Right ventricle myocardium inferior (tissue), 1 donor: Measurements from ENCODE around the gene ZNF330. TPM values are rescaled to one million over a fixed set of nuclear protein-coding genes. Genes with fewer than 3 reads are reported as not detected.
A peak's percentile ranks its signal among the peaks of the same experiment; 100 is the strongest.
"Not testable (repeated sequence)": the region's sequence is repeated elsewhere in the genome, so short reads cannot be mapped to it uniquely, and the experiment has no call there.

Source experiments
- ATAC-seq: fragments of 200-7000 bp; cut with Tn5 transposase; one replicate; pipeline ENCODE4 v1.9.1; 2020; ENCODE audit warnings: mild to moderate bottlenecking, moderate library complexity
- DNase-seq: peaks from one replicate; pipeline ENCODE4 v3.0.0; 2021; ENCODE audit errors: missing footprints
- intact Hi-C: fragments of 100-400 bp; cut with DNase I; formaldehyde crosslinking; loops from one replicate; pipeline ENCODE4 v1.11.0; 2022
- long read RNA-seq: library from polyadenylated mRNA; unstranded; transcript quantifications from one replicate; pipeline ENCODE4 v2.0.0, GENCODE V29; 2021
- total RNA-seq: library from RNA; stranded (reverse); fragmentation: NEBNext Ultra II Directional; extraction: Animal tissue kit (Norgen Biotek cat#: 25700); gene quantifications from one replicate; pipeline ENCODE4 v1.2.1, GENCODE V29; 2021
- donor health status: DM: no; HTN: yes; CAD: no; lungs with severe emphysema.

Gene ZNF330
- total RNA-seq: 156 TPM
- long read RNA-seq, transcript ZNF330-207 (2 exons, 733 nt): major isoform, 5 of 16 reads
- long read RNA-seq, partial matches to known transcripts: 4 of 16 reads
- long read RNA-seq, other reads (novel, unspliced or antisense): 6 of 16 reads

DNA sequence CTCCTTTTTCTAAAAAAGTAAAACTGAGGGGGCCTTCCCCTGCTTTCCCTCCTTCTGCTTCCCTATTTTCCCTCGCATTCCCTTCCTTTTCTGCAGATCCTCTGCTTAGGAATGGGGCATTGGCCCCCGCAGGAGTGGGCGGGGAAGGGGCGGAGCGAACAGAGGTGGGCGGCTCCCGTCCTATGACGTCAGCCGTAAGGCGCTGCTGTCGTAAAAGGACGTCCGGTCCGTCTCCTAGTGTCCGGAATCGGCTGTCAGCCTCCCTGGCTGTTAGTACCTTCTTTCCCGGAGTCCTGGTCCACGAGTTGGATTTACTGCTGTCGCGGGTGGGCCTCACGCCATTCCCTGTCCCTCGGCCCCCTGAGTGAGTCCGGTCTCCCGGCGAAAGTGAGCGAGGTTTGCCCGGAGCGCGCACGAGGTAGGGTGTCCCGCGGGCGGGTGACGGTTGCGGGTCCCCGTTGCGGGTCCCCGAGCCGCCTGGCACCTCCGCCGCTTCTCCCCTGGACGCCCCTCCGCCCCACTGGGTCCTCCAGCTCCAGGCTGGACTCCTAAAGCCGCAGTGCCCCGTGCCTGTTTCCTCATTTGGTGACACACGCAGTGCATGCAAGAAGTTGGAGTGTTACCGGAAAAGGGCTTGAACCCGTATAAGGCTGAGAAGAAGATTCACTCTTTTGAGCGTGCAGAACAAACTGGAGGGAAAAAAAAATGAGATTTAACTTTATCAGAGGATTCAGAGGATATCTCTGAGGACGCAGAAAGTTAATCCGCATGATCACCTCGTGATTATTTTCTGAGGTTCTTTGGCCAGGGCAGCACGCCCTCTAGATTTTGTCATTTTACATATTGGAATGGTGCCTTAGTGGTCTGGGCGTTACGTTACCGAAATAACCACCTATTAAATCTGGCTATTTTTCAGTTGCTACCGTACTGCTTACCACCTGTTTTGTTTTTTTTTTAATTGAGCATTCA is at the start of gene ZNF330:
ZNF330 (plus strand) TSS at position 205 of the 969 bp plus-strand sequence. CDS start 1,477 bp downstream, outside the sequence.
- DNase-seq (peak; percentile 95), ATAC-seq (peak; percentile 97)
- intact Hi-C loops: loop anchor here (5.0 kb wide), 2 partner anchors 64 to 354 kb away; no protein-coding TSS in a partner anchor

DNA sequence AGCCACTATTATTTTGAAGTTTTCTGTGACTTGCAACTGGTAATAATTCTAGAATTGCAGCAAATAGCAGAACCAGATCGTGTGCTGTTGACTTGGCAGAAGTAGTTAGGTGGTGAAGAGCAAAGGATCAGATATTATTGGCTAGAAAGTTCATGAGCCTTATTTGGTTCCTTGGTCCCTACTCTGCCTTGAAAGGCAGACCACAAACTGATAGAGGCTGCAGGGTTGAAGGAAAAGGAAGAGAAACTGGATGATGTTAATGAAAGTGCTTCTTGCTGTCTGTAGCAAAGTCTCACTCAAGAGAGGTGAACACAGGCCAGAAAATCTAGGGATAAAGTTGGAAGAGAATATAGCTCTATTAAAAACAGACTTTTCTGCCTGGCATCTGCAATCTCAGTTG is 46.2 kb upstream of the ZNF330 start:
- DNase-seq (no peak), ATAC-seq (no peak)
- intact Hi-C loops: no loop called here

DNA sequence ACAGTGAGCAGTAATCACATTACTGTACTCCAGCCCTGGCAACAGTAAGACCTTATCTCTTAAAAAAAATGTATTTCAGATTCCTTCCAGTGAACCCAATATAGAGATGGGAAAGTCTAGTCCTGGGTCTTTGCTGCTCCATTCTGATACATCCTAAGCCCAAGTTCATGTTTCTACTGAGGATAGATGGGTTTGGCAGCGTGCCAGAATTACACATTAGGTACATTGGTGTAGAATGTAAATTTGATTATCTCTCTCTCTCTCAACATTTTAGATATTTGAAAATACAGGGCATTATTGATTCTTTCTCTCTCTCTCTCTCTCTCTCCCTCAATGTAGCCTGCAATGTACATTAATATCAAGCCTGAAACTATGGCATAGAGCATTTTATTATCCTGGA is 43.5 kb upstream of the ZNF330 start:
- ATAC-seq (no peak), DNase-seq (no peak)
- intact Hi-C loops: no loop called here

DNA sequence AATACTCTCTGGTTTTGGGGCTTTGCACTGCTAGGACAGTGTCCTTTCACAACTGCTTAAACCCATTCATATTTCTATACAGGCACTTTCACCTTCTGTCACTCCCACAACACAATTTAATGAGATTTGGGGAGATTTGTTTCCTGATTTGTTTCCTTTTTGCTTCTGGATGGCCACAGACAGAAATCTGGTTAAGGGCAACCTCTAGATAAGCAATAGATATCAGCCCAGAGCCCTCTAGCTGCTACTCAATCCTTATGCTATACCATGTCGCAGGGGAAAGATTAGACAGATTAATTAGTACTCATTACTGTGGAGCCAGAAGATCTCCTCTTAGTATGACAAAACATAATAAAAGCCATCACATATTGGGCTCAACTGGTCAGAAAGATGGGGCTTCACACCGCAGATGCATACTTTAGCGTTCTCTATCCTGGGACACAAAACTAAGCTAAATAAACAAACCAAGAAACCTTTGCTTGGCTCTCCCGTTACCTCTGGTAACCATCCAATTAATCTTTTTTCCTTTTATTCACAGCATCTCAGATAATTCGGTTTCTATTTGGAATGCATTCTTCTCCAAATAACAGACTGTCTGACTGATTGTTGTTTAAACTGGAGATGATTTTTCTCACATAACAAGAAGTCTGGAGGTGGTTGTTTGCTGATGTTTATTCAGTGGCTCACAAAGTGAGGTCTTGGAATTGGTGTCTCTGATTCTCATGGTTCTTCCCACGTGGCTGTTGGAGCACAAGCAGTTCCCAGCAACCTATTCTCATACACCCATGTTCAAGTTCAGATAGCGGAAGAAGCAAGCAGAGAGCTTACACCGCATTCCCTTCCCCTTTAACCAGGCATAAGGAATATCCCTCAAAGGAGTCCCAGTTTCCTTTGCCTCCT is 41.0 kb upstream of the ZNF330 start:
- no peak for ATAC-seq
- intact Hi-C loops: no loop called here

DNA sequence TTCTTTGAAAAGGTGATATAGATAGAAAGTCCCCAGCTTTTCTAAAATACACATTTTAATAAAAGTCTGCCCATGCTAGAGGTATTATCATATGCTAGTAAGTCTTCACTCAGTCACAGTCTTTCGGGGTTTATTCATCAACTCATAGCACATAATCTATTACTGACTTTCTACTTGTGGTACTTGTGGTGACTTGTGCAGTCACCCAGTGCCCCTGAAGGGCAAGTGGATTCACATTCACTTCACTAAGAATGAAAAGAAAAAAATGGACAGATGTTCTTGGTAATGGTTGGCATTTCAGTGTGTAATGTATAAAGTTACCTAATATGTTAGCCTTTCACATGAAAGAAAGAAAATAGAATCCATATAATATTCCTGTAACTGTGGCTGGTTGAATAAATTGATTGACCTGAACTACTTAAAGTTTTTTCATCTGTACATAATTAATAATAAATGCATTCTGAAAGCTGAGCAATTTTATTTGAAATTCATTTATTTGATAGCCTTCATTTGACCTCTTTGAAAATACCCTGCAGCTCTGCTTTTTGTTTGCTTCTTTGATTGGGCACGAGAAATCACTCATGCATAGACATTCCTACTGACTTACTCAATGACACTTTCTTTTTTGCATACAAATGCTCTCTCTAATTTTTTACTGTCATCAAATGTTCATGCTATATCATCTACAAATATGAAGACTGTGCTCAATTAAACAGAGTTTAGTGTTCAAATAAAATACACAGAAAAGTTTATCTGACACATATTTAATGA is 39.5 kb upstream of the ZNF330 start:
- ATAC-seq: no peak
- no peak for DNase-seq
- intact Hi-C loops: no loop called here

More for the DNA sequence above, 41.0 kb upstream of the ZNF330 start:
- DNase-seq: no peak

DNA sequence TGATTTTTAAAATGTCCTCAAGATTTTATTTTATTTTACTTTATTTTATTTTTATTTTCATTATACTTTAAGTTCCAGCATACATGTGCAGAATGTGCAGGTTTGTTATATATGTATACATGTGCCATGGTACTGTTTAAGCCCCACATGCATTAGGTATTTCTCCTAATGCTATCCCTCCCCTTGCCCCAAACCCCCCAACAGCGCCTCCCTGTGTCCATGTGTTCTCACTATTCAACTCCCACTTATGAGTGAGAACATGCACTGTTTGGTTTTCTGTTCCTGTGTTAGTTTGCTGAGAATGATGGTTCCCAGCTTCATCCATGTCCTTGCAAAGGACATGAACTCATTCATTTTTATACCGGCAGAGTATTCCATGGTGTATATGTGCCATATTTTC is 37.2 kb upstream of the ZNF330 start:
- intact Hi-C loops, DNase-seq, ATAC-seq: not testable (repeated sequence)

DNA sequence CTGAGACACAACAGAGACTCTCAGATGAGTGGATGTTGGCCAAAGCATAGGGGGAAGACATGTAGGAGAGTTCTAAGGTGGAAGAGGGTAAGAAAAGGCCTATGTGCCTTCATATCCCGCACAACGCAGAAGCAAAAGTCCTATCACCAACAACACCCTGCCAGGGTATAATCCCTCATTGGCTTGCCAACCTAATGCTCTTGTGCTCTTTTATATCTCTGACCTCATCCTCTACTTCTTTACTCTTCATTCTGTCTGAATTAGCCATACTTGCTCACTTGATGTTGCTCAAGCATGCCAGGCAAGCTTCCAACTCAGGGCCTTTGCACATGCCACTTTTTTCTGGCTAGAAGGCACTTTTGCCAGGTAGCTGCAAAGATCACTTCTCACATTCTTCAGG is 28.1 kb upstream of the ZNF330 start:
- intact Hi-C loops: no loop called here
- no peak for ATAC-seq
- no peak for DNase-seq

DNA sequence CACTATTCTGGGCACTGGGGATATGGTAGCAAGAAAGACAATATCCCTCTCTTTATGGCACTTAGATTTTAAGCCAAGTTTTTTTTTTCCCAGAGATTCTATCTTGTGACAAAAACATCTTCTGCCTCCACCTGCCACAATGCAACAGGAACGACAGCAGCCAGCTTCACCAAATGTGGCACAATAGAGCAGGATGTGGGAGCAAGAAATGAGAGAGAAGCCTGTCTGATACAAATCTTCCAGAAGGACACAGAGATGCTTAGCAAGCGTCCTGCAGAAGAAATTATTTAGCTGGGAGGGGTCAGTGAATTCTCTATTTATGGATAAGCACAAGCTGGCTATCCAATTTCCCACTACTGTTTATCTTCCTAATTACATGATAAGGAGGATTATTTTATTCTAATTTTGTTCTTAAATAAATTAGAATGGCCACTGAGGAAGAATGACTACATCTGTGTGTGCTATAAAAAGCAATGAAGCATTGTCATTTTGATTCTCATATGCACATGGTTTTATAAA is 27.1 kb upstream of the ZNF330 start:
- ATAC-seq (no peak), DNase-seq (no peak)
- intact Hi-C loops: no loop called here

DNA sequence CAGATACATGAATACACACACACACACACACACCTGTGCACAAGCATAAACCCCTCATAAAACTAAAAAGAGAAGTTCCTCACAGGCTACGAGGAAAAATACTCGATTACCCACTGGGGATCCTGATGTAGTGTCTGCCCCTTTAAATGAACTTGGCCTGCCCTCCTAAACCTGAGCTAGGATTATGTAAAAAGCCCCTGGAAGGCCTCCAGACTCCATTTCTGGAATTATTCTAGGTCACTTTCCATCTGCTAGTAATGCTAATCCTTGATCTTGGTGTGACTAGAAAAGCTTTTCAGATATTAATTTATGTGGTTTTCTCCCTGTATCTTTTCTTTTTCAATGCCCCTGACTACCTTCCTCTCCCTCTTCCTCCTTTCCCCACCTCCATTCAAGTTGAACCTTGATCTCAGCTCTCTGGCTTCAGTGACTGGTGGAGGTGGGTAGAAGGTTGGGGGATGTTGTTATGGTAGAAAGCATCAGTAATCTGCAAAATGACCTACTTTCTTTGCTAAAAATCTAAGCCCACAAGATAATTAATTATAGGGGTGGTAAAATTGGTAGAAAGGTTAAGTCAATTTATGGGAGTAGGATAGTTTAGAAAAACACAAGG is 25.5 kb upstream of the ZNF330 start:
- peak; percentile 26 for ATAC-seq
- no peak for DNase-seq
- intact Hi-C loops: no loop called here

DNA sequence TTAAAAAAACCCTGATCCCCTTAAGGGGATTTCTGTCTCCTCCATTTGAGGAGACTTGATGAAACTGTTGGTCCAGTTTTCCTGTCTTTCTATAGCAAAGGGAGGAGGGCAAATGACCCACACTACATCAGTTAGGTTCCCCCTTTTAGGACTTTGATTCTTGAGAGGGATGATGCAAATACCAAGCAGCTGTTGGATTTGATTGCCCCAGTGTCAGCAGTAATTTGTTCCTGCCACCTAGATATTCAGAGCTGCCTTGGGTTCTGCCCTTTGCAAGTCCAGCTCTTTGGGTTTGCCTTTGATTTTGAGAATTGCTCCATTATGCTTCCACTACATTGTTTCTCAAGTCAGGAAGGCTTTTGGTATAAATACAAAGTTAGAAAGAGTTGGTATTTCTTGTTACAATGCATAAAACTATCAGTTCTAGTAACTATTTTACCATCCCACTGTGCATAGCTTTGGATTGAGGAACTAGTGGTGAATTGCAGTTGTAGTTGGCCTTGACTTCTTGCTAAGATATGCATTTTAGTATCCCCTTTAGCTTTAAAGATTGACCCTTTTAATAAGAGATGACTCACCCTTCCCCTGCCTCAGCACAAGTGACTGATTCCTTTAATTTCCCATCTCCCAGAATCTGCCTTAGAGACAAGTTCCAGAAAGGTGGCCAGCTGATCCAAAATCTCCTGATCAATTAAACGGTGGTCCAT is 24.3 kb upstream of the ZNF330 start:
- ATAC-seq (peak; percentile 39), DNase-seq (no peak)
- intact Hi-C loops: no loop called here

DNA sequence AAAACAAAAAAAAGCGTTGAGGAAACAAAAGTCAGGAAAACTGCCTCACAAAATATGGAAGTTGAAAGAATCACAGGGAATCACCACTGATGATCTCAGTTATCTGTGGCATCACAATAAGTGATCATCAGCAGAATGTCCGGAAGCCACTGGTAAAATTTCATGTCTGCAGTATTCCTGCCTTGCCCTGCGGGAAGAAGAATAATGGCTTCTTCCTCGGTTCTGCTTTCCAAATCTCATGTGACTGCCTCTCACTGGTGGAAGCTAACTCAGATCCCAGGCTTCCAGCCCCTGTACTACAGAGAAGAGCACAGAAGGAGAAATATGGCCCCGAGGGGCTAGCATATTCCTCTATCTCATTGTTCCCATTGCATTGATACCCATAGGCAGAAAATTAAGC is 12.7 kb upstream of the ZNF330 start:
- intact Hi-C loops: no loop called here
- peak; percentile 37 for ATAC-seq
- DNase-seq: no peak

DNA sequence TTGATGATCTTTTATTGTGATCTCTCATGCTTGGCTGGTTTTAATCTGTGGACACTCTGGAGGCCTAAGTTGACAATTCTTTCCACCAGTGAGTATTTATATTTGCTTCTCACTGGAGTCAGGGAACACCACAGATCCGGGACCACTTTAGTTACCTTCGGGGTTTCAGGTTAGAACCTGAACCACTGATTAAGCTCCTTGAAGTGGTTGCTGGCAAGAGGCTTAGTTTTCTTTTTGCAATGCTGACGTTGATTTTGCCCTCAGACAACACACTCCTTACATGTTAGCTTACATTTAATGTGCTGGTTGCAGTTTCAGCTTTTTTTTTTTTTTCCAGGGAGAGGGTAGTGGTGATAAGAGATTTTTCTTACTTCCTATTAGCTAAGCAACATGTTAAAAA is 10.5 kb upstream of the ZNF330 start:
- ATAC-seq (no peak), DNase-seq (no peak)
- intact Hi-C loops: no loop called here

DNA sequence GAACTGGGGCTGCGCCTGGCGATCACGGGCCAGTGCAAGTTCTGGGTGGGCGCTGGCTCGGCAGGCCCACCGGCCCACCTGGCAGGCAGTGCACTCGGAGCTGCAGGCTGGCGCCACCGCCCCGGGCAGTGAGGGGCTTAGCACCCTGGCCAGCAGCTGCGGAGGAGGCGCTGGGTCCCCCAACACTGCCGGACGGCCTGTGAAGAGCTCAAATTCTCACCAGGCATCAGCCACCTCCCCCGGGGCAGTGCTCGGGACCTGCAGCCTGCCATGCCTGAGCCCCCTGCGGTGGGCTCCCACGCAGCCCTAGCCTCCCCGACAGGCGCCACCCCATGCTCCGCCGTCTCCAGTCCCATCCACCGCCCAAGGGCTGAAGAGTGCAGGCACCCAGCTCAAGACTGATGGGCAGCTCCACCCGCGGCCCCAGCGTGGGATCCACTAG is 7.1 kb upstream of the ZNF330 start:
- DNase-seq (no peak), ATAC-seq (no peak)
- intact Hi-C loops: no loop called here

DNA sequence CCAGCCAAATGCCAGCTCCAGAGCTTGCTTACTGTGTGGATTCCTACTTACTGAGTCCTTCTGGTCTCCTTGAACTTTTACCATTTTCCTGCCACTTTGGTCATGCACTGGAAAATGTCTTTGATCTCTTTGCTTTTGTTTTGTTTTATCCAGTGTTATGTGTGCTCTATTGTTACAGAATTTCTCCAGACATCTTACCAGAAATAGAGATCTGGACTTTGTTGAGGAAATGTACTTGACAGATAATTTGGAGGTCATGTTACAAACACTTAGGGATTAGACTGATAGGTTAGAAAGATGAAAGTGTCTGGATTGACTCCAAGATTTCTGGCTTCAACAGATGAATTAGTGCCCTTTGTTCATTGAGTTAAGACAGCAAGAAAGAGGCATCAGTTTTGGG is 5.7 kb upstream of the ZNF330 start:
- DNase-seq (no peak), ATAC-seq (no peak)
- intact Hi-C loops: no loop called here

DNA sequence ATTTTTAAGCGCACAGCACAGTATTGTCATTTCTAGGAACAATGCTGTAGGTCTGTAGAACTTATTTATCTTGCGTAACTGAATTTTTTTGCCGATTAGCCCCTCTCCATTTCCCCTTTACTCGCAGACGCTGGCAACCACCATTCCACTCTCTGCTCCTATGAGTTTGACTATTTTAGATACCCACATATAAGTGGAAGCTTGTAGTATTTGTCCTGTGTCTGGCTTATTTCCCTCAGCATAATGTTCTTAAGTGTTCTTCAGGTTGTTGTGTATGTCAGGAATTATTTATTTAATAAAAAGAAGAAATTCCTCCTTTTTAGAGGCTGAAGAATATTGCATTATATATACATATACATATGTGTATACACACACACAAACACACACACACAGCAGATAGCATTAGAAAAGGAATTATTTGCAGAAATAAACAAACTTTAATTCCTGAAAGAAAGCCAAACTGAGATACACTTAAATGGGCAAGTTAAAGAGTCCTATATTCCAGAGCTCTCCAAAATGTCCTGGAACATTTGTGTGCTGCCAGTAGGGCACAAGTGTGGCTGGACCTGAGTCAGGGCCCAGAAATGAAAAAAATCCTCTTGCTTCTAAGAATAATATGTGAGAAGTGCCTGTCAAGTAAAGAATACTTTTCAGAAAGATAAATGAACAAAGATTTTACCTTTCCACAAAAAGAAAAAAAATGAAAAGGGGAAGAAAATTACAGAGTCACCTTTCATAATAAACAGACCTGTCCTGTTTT is 4.5 kb upstream of the ZNF330 start:
- intact Hi-C loops: no loop called here
- ATAC-seq: peak; percentile 41
- DNase-seq: no peak

DNA sequence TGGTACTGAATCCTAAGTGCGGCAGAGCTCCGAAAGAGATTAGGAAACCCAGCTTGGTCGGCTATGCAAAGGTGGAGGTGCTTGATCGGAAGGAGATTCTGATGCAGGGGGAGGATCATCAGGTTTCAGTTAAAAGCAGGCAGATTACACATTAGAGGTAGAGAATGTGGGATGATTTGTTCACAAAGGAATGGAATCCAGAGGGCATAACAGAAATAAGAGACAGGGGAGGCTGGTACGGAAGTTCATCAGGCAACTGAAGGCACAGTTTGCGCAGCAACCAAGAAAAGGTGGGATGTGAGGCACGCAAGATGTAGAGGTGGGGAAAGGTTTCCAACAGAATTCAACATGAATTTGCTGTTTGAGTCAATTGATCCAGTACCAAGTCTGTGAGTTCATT is 424 bp upstream of the ZNF330 start:
- DNase-seq (no peak), ATAC-seq (no peak)
- intact Hi-C loops: loop anchor here (5.0 kb wide), 2 partner anchors 63 to 353 kb away; no protein-coding TSS in a partner anchor
